ENCODE data around the gene SLC1A1. TPM values are rescaled to one million over a fixed set of nuclear protein-coding genes. Genes with fewer than 3 reads are reported as not detected.
A peak's percentile ranks its signal among the peaks of the same experiment; 100 is the strongest.
"Not testable (repeated sequence)": the region's sequence is repeated elsewhere in the genome, so short reads cannot be mapped to it uniquely, and the experiment has no call there.

The SLC1A1 gene
- total RNA-seq, 1 donor from 2014 or later: 2.1 TPM

DNA sequence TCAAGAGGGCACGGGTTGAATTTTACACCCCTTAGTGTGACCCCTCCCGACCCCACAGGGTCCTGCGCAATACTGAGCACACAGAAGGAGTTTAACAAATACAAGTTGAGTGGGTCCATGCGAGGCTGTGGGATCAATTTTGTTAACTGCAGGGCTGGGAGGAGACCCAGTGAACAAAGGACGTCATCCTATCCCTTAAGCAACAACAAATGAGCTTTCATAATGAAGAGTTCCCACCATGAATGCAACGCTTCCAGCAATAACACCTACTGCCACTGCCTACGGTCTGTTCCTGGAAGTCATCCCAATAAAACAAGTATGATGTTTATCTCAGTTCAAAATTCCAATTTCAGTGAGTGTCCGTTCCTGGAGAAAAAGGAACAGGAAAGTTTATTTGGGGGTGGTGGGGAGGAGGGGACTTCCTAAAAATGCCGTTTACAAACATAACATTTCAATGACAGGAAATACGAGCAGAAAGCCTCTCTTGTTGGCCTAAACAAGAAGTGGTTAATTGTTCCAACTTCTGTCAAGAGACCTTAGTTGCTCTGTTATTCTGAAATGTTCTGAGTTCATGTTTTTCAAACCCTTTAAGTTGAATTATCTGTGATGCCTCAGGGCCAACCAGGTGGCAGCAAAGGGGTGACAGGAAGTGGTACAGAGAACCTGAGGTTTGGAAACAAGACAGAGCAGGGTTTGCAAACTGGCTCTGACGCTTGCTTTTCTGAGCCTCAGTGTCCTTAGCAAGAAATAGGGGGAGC, 106.1 kb downstream of the SLC1A1 start:
- intact Hi-C loops (cut with micrococcal nuclease): no loop called here
- peak; percentile 33 for ATAC-seq
- DNase-seq: no peak

DNA sequence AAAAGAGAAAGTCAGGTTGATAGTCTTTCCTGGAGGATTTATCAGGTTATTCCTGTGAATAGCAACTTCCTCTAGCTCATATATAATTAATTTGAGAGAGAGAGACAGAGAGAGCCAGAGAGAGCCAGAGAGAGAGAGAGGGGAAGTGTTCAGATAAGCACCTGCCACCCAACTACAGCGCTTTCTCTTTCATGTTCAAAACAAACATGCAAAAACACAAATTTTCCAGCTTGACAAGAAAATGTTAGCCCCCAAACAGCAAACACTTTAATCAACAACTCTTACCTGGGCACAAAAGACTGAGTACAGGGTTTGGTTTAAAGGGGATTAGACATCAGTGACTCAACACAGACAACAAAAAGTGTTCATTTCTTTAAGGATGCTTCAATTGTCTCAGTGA, 110.1 kb downstream of the SLC1A1 start:
- ATAC-seq (no peak), DNase-seq (no peak)
- intact Hi-C loops (cut with micrococcal nuclease): no loop called here

DNA sequence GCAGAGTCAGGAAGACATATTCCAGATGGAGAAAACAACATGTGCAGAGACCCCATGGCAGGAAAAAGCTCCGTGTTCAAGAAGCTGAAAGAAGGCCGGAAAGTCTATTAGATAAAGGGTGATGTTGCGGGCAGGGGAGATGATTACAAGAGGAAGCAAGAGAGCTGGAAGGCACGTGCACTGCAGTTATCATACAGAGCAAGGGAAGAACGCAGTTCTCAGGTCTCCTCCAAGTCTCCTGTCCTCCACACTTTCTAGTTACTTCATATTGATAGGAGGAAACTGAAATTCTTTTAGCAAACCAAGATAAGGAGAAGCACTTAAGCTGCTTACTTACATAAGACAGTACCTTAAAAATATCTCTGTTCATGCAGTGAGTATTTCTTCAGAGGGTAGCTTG, 113.6 kb downstream of the SLC1A1 start:
- DNase-seq (no peak), ATAC-seq (no peak)
- intact Hi-C loops (cut with micrococcal nuclease): no loop called here

DNA sequence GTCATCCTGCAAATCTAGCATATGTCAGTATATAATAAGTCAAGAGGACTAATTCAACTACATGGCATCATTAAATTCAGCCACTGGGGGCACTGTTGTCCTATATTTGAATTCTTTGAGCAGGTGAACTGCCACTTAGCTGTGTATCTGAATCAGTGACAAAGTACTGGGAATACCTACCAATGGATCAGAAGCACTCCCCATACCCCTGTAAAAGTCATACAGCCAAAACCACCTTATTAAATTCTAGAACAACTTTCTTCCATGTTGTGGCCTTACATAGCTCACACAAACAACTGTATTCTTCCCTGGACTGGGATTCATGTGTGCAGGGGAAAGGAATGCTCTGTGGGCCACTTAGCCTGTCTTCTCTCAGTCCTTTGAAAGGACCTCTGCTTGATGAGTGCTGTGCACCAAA, 114.4 kb downstream of the SLC1A1 start:
- intact Hi-C loops (cut with micrococcal nuclease): no loop called here
- ATAC-seq (peak; percentile 79), DNase-seq (no peak)

GRCh38 chr9:4606033-4606432, 115.8 kb downstream of the SLC1A1 start:
- ATAC-seq; intact Hi-C loops (cut with micrococcal nuclease); DNase-seq: not testable (repeated sequence)

DNA sequence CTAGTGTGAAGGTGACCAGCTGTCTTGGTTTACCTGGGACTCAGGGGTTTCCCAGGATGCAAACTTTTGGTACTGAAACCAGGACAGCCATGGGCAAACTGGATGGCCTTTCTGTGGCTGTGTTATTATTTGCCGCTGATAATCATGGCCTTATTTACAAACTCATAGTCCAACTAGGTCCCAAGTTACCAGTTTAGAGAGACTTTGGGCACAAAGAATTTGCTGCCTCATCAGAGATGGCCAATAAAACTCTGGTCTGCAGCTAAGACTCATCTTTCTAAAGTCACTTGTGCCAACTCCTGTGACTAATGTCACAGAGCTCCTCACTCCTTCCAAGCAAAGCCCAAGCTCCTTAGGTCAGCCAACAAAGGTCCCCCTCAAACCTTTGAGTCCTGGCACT, 124.4 kb downstream of the SLC1A1 start:
- ATAC-seq (no peak), DNase-seq (no peak)
- intact Hi-C loops (cut with micrococcal nuclease): no loop called here

- DNase-seq (no peak), ATAC-seq (no peak)
- intact Hi-C loops (cut with micrococcal nuclease): no loop called here
Measured at GRCh38 chr9:4615251-4615650, 125.0 kb downstream of the SLC1A1 start.

DNA sequence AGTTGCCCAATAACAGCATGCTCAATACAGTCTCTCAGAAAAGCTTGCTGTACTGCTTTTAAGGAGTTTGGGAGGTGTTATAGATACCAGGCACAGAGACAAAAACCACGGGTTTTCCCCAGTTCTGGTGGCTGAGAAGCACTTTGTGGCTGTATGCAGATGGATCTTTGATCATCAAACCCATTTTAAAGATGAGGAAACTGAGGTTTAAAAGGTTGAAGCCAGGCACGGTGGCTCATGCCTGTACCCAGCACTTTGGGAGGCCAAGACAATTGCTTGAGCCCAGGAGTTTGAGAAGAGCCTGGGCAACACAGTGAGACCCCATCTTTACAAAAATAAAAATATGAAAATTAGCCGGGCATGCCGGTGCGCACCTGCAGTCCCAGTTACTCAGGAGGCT, 125.5 kb downstream of the SLC1A1 start:
- no peak for DNase-seq
- ATAC-seq: no peak
- intact Hi-C loops (cut with micrococcal nuclease): no loop called here

DNA sequence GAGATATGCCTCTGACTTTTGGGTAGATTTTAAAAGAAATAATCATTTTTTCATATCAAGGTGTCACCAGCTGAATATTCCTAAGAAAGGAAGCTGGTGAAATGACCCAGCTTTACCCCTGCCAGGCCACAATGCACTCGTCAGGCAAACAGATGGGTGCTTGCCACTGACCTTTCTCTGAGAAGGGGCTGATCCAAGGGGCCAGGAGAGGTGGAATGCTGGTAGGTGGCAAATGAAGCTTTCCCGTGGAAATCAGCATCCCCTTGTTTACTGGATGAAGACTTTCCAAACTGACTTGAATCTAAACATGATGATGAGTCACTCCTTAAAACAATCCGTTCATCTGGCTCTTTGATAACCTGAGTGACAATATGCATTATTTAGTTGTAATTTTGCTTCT, 127.5 kb downstream of the SLC1A1 start:
- no peak for DNase-seq
- intact Hi-C loops (cut with micrococcal nuclease): no loop called here
- no peak for ATAC-seq

- intact Hi-C loops (cut with micrococcal nuclease): no loop called here
- no peak for DNase-seq
- no peak for ATAC-seq
Measured at GRCh38 chr9:4618700-4619099, 128.4 kb downstream of the SLC1A1 start.

- ATAC-seq (no peak), DNase-seq (no peak)
- intact Hi-C loops (cut with micrococcal nuclease): no loop called here
Measured at GRCh38 chr9:4620057-4620765, 129.9 kb downstream of the SLC1A1 start.

DNA sequence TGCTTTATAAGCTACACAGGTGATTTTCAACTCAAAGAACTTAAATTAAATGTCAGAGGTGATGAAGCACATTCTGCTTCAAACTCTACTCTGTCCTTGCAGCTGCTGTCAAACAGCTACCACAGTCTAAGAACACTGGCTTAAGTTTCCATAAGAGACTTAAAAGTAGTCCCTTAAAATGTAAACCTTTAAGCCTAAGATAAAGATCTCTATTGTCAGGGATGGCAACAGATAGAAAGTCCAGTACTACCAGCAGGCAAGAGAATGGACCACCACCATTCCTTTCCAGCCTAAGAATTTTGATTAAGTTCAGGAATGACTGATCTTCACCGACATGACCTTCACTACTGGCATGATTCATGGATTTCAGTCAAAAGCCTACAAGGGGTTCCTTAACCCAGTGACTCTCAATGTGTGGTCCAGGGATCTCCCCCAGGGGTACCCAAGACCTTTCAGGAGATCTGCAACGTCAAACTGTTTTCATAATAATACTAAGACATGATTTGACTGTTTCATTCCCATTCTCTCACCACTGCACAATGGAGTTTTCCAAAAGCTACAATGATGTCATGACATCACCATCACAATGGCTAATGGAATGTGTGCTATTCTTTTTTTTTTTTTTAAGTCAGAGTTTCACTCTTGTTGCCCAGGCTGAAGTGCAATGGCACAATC, 130.8 kb downstream of the SLC1A1 start:
- no peak for ATAC-seq
- intact Hi-C loops (cut with micrococcal nuclease): no loop called here
- no peak for DNase-seq

GRCh38 chr9:4622016-4622415, 131.7 kb downstream of the SLC1A1 start:
- intact Hi-C loops (cut with micrococcal nuclease): no loop called here
- ATAC-seq: no peak

GRCh38 chr9:4630836-4631235, 140.6 kb downstream of the SLC1A1 start:
- no peak for ATAC-seq
- DNase-seq: no peak
- intact Hi-C loops (cut with micrococcal nuclease): no loop called here

More at GRCh38 chr9:4622016-4622415, 131.7 kb downstream of the SLC1A1 start:
- DNase-seq: no peak

Other genes with a start within 250 kb of the SLC1A1 start
- gene GLIS3, start 190.4 kb upstream of the SLC1A1 start, total RNA-seq: 3.7 TPM
- gene PLPP6, start 171.8 kb downstream of the SLC1A1 start, total RNA-seq: 1.8 TPM
- 0.87 TPM for gene SPATA6L, start 176.0 kb downstream of the SLC1A1 start, total RNA-seq
- gene CDC37L1, start 189.1 kb downstream of the SLC1A1 start, total RNA-seq: 35.3 TPM

Measured in left ventricle myocardium superior (tissue), 1 donor.